Neutrophil (primary cell): Measurements from ENCODE around the gene NT5C2.
A peak's percentile ranks its signal among the peaks of the same experiment; 100 is the strongest.
"Not testable (repeated sequence)": the region's sequence is repeated elsewhere in the genome, so short reads cannot be mapped to it uniquely, and the experiment has no call there.

Experiments used
- H3K27ac ChIP-seq: fragments of 200-600 bp; sonication (generic); 2 replicates; pipeline ENCODE4 v1.5.1; 2016; ENCODE audit warnings: mild to moderate bottlenecking, moderate library complexity
- H3K27me3 ChIP-seq: fragments of 200-600 bp; sonication (generic); 2 replicates; pipeline ENCODE4 v1.6.0; 2016; ENCODE audit warnings: mild to moderate bottlenecking
- H3K36me3 ChIP-seq: fragments of 200-600 bp; sonication (generic); 2 replicates; pipeline ENCODE4 v1.5.1; 2017
- H3K4me1 ChIP-seq, 2 experiments: fragments of 200-600 bp in 1 of 2; sonication (generic) in 1 of 2; 1 replicate in 1 of 2; 2 replicates in 1 of 2; pipeline versions ENCODE4 v1.5.1 to v1.6.1; 2013 to 2016; ENCODE audit warnings: low read depth in 1 of 2, low read length in 1 of 2, mild to moderate bottlenecking in 1 of 2, moderate library complexity in 1 of 2; ENCODE audit not compliant: control insufficient read depth in 1 of 2, insufficient read depth in 1 of 2
- H3K4me3 ChIP-seq, 2 experiments: fragments of 200-600 bp in 1 of 2; sonication (generic) in 1 of 2; 1 replicate in 1 of 2; 2 replicates in 1 of 2; pipeline ENCODE4 v1.5.1; 2013 to 2016; ENCODE audit warnings: low read depth in 1 of 2, low read length in 1 of 2, mild to moderate bottlenecking in 1 of 2, moderate library complexity in 1 of 2
- H3K9me3 ChIP-seq: fragments of 200-600 bp; sonication (generic); 2 replicates; pipeline ENCODE4 v1.5.1; 2016
- TF ChIP-seq, protein P1 (sequence below): fragments of 200-600 bp; sonication (generic); IDR thresholded peaks from 2 replicates; pipeline ENCODE4 v1.5.1; 2016; ENCODE audit warnings: antibody characterized with exemption

NT5C2 gene

DNA sequence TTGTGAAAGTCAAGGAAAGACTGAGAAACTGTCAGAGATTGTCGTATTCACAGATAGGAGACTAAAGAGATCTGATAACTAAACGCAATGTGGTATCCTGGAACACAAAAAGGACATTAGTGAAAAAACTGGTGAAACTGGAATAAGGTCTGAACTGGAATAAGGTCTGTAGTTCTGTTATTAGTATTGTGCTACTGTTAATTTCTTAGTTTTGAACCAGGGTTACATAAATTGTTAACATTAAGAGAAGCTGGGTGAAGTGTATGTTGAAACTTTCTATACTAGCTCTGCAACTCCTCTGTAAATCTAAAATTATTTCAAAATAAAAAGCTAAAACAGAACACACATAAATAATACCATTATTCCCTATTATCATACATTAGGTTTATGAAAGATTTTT is 3.4 kb upstream of the NT5C2 start:
- peak overlapping the region; percentile 93 for H3K27ac ChIP-seq
- TF ChIP-seq, protein P1, sequence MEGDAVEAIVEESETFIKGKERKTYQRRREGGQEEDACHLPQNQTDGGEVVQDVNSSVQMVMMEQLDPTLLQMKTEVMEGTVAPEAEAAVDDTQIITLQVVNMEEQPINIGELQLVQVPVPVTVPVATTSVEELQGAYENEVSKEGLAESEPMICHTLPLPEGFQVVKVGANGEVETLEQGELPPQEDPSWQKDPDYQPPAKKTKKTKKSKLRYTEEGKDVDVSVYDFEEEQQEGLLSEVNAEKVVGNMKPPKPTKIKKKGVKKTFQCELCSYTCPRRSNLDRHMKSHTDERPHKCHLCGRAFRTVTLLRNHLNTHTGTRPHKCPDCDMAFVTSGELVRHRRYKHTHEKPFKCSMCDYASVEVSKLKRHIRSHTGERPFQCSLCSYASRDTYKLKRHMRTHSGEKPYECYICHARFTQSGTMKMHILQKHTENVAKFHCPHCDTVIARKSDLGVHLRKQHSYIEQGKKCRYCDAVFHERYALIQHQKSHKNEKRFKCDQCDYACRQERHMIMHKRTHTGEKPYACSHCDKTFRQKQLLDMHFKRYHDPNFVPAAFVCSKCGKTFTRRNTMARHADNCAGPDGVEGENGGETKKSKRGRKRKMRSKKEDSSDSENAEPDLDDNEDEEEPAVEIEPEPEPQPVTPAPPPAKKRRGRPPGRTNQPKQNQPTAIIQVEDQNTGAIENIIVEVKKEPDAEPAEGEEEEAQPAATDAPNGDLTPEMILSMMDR: no peak
- peaks cover 77 to 78% of the 10 kb centered on the region in 2 experiments for H3K4me1 ChIP-seq
- H3K36me3 ChIP-seq: no peaks in the 10 kb centered on the region
- H3K4me3 ChIP-seq: no peak overlapping the region
- H3K9me3 ChIP-seq: no peaks in the 10 kb centered on the region
- no peaks in the 10 kb centered on the region for H3K27me3 ChIP-seq

DNA sequence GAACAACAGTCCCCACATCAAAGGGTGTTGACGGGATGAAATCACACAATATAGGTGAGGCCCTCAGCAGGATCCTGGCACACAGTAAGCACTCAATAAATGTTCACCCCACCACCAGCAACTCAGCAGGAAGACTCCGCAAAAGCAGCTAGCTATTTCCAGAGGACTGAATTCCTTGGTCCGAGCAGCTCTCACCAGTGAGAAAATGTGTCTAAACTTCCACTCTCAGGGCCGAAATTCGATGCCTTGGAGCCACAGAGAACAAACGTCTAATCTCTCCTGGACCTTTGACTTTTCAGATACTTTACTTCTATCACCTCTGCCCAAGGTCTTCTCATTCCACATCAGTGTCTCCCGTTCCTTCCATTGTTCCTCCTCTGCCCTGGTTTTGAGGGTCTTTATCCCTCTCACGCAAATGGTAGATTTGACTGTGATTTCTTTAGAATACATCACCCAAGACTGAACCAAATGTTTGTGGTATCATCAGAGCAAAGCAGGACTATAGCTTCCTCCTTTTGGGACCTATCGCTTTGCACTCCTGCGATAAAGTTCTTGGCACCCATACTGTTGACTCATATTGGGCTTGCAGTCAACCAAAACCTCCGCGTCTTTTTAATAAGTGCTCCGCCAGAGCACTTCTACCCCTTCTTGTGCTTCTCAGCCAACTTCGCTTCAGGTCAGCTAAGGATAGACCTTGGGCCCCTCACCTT is 903 bp upstream of the NT5C2 start:
- peaks cover 72 to 78% of the 10 kb centered on the region in 2 experiments for H3K4me1 ChIP-seq
- no peaks in the 10 kb centered on the region for H3K9me3 ChIP-seq
- TF ChIP-seq, protein P1: no peak
- H3K27me3 ChIP-seq: no peaks in the 10 kb centered on the region
- H3K36me3 ChIP-seq: no peaks in the 10 kb centered on the region
- peak overlapping the region; percentile 100 for H3K27ac ChIP-seq
- H3K4me3 ChIP-seq: peak overlapping the region; percentile 83 to 89

DNA sequence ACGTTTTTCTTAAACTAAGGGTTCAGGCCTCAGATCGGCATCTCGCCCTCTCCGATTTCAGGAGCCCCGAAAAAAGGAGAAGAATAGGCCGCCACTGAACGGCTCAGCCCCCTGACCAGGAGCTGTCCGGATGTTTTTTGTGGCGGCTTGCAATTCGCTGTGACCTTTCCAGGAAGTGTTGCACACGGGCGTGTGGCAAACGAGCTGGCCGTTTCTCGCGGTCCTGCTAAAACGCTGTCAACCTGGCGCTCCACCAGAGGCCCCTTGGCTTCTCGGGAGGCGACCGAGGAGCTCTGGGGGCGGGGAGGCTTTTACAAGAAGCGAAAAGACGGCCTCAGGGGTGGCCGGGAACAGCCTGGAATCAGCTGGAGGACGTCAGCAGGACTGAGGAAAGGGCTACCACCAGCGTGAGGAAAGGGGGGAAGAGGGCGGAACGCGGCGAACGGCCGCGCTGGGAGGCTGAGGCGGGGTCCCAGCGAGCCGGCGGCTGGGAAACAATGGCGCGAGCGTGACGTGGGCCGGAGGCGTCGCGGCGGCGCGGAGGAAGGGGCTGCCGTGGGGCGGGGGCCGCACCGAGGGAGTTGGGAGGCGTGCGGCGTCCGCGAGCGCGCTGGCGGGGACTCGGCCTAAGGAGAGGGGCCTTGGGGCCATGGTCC is 493 bp downstream of the NT5C2 start:
- peaks cover 72 to 78% of the 10 kb centered on the region in 2 experiments for H3K4me1 ChIP-seq
- peak overlapping the region; percentile 83 to 89 for H3K4me3 ChIP-seq
- no peaks in the 10 kb centered on the region for H3K9me3 ChIP-seq
- TF ChIP-seq, protein P1: peak; percentile 33
- H3K27me3 ChIP-seq: no peaks in the 10 kb centered on the region
- peak overlapping the region; percentile 100 for H3K27ac ChIP-seq
- peaks cover 4% of the 10 kb centered on the region for H3K36me3 ChIP-seq

DNA sequence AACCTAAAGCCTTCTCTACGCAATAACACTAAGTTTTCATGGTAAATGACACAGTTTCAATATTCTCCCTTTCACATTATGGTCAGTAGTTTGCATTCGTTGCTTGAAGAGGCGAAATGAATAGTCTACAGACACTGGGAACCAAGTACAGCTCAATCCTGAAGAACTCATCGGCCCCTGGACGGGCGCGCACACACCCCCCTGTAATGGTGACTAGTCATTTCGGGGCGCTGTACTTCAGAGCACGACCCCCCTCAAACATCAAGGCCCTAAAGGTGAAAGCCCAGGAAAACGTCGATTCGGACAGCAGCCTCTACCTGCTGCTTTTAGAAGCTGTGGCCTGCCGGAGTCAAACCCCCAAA is 1.0 kb downstream of the NT5C2 start:
- TF ChIP-seq, protein P1: no peak
- H3K4me3 ChIP-seq: peak overlapping the region; percentile 83 to 89
- peak overlapping the region; percentile 100 for H3K27ac ChIP-seq
- H3K36me3 ChIP-seq: peaks cover 4% of the 10 kb centered on the region
- H3K9me3 ChIP-seq: no peaks in the 10 kb centered on the region
- peaks cover 72 to 78% of the 10 kb centered on the region in 2 experiments for H3K4me1 ChIP-seq
- H3K27me3 ChIP-seq: no peaks in the 10 kb centered on the region

DNA sequence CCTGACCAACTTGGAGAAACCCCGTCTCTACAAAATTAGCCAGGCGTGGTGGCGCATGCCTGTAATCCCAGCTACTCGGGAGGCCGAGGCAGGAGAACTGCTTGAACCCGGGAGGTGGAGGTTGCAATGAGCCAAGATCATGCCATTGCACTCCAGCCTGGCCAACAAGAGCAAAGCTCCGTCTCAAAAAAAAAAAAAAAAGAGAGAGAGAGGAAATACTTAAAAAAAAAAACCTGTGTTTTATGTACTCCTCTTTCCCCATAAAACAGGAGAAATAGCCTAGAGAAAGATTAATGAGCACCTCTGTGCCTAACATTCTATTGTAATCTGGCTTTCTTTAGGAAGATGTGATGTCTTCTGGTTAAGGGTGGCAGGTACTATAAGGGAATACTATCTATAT is 1.9 kb downstream of the NT5C2 start:
- H3K9me3 ChIP-seq, H3K27me3 ChIP-seq, H3K36me3 ChIP-seq: not testable (repeated sequence)
- Histone ChIP-seq H3K4me3 (peak overlapping the region; percentile 83 to 89), H3K4me1 (peaks cover 72 to 78% of the 10 kb centered on the region in 2 experiments), H3K27ac (peak overlapping the region; percentile 100)

DNA sequence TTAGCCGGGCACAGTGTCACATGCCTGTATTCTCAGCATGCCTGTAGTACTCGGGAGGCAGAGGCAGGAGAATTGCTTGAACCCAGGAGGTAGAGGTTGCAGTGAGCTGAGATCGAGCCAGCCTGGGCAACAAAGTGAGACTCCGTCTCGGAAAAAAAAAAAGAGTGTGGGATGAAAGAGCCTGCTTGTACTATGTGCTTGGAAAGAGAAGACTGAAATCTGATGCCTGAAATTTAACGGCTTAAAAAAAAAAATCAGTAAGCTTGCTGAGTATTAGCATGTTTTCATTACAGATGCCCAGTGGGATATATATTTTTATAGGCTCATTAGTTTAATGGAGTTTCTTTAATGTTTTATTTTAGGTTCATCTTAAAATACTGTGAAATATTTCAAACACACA is 4.2 kb downstream of the NT5C2 start:
- H3K27ac ChIP-seq: peak overlapping the region; percentile 84
- no peaks in the 10 kb centered on the region for H3K27me3 ChIP-seq
- peaks cover 77 to 87% of the 10 kb centered on the region in 2 experiments for H3K4me1 ChIP-seq
- TF ChIP-seq, protein P1: no peak
- H3K9me3 ChIP-seq: no peaks in the 10 kb centered on the region
- peak overlapping the region in 1 of 2 experiments; percentile 24 for H3K4me3 ChIP-seq
- H3K36me3 ChIP-seq: peaks cover 12% of the 10 kb centered on the region
